K562 (cell line): ENCODE results near the gene CUL1.

Source experiments
- ESRRA ChIP-seq: fragments of 450-650 bp; IDR thresholded peaks from 2 replicates; pipeline ENCODE4 v1.6.1; 2014; ENCODE audit warnings: low read depth, mild to moderate bottlenecking, moderate library complexity, borderline replicate concordance
- FOXM1 ChIP-seq, 2 experiments: fragments of 450-650 bp in 1 of 2; sonication (generic) in 1 of 2; formaldehyde crosslinking in 1 of 2; IDR thresholded peaks; 2 replicates each; pipeline versions ENCODE4 v1.6.1 to v1.9.0; 2017 to 2022; ENCODE audit warnings: low read depth in 2 of 2, mild to moderate bottlenecking in 2 of 2, missing genetic modification reagents in 1 of 2, moderate library complexity in 1 of 2
- GATA2 ChIP-seq: sonication (generic); formaldehyde crosslinking; IDR thresholded peaks from 2 replicates; pipeline ENCODE4 v1.4.0; 2020; ENCODE audit warnings: mild to moderate bottlenecking, missing genetic modification reagents
- POLR2A ChIP-seq: fragments of 450-650 bp; conservative IDR thresholded peaks from 2 replicates; pipeline ENCODE4 v1.6.1; 2016
- SNRNP70 ChIP-seq: fragments of 200-400 bp; formaldehyde crosslinking; optimal IDR thresholded peaks from 2 replicates; pipeline ENCODE3; 2017; ENCODE audit warnings: low read depth, low read length
- ZNF274 ChIP-seq: IDR thresholded peaks from 2 replicates; pipeline ENCODE4 v1.6.1; 2011; ENCODE audit warnings: low read depth, mild to moderate bottlenecking, low read length, moderate library complexity, borderline replicate concordance

DNA sequence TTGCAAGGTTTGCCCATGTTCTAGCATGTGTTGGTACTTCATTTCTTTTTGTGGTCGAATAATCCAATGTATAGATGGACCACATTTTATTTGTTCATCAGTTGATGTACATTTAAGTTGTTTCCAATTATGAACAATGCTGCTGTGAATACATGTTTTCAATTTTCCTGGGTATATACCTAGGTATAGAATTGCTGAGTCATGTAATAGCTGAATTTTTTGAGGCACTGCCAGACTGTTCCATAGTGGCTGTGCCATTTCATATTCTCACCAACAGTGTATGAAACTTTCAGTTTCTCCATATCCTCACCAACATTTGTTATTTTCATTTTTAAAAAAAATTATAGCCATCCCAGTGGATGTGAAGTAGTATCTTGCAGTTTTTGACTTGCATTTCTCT lies 94.9 kb downstream of the CUL1 start:
- TF ChIP-seq ESRRA (no peak), POLR2A (no peak), SNRNP70 (no peak), GATA2 (no peak), FOXM1 (IDR thresholded peaks at IDR 0.05; ENCODE audit: low read depth) (no peak), FOXM1 (CRISPR knock-in tag; IDR thresholded peaks at IDR 0.05; ENCODE audit: low read depth) (no peak), ZNF274 (no peak)
